Osteocyte (in vitro differentiated cells): ENCODE measurements around the gene FBXO42. TPM values are rescaled to one million over a fixed set of nuclear protein-coding genes. Genes with fewer than 3 reads are reported as not detected.
A peak's percentile ranks its signal among the peaks of the same experiment; 100 is the strongest.

Experiments used
- DNase-seq: peaks from one replicate; pipeline ENCODE4 v3.0.0; 2021; ENCODE audit warnings: mixed read lengths; ENCODE audit not compliant: unreplicated experiment; ENCODE audit errors: extremely low spot score
- H3K27ac Mint-ChIP-seq: one replicate; pipeline ENCODE4 v1.8.0; 2021; ENCODE audit warnings: mild to moderate bottlenecking, mixed read lengths; ENCODE audit not compliant: unreplicated experiment
- H3K27me3 Mint-ChIP-seq: one replicate; pipeline ENCODE4 v1.8.0; 2021; ENCODE audit warnings: mixed read lengths; ENCODE audit not compliant: unreplicated experiment
- H3K36me3 Mint-ChIP-seq: one replicate; pipeline ENCODE4 v1.8.0; 2021; ENCODE audit warnings: mixed read lengths; ENCODE audit not compliant: unreplicated experiment
- H3K4me1 Mint-ChIP-seq: one replicate; pipeline ENCODE4 v1.8.0; 2021; ENCODE audit warnings: mixed read lengths; ENCODE audit not compliant: unreplicated experiment
- H3K4me3 Mint-ChIP-seq: one replicate; pipeline ENCODE4 v1.8.0; 2021; ENCODE audit warnings: mild to moderate bottlenecking, moderate library complexity, mixed read lengths; ENCODE audit not compliant: unreplicated experiment
- H3K9me3 Mint-ChIP-seq: one replicate; pipeline ENCODE4 v1.8.0; 2021; ENCODE audit warnings: mixed read lengths; ENCODE audit not compliant: unreplicated experiment
- total RNA-seq: library from RNA; stranded (reverse); gene quantifications from 2 replicates; pipeline ENCODE4 v1.2.1, GENCODE V29; 2021
- TF ChIP-seq, protein P1 (sequence below): fragments of 200-600 bp; sonication (generic); IDR thresholded peaks from 2 replicates; pipeline ENCODE4 v1.5.0; 2021; ENCODE audit warnings: antibody characterized with exemption, mild to moderate bottlenecking, moderate library complexity

The FBXO42 gene
- total RNA-seq, 1 donor from 2014 or later: 22.2 TPM

DNA sequence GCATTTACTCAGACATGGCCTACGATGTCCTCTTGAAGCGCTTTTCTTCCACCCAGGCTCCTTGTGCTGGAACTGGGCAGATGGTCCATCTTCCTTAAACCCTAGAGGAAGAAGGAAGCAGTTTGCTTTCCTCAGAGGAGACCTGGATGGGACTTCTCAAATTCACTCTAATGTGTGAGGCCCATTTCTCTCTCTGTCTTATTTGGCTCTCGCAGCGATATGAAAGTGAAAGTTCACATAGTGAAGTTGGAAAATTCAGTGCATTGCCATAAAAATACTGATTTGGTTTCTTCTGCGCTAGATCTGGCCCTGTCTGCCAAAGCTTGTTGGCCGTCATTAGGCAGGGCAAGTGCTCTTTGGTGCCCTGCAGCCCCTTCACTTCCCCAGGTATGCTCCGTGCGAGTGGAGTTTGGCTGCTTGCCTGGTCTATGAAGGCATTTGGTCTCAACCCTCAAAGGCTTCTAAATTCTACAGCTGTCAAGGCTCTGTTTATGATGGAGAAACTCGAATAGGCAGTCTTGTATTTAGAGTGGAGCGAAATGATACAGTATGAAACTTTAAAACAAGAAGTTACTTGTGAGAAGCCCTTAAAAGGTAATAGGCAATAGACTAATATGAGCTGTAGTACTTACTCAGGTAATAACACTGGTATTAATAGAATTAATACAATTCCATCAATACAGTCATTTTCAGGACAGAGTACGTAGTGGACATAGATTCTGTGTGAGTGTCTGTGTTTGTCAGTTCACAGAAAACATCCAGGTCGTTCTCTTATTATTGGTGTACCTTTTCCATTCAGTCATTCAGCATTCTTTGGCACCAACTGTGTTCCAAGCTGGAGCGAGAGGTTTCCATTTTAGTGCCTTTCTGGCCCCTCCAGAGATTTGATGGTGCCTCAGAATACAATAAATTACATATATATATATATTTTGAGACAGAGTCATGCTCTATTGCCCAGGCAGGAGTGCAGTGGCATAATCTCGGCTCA lies 35.2 kb upstream of the FBXO42 start:
- Mint-ChIP-seq H3K36me3 (peaks cover 4% of the 10 kb centered on the region), H3K4me1 (peaks cover 56% of the 10 kb centered on the region), H3K27me3 (no peaks in the 10 kb centered on the region), H3K9me3 (no peaks in the 10 kb centered on the region), H3K4me3 (no peak overlapping the region), H3K27ac (peak overlapping the region; percentile 37)
- TF ChIP-seq, protein P1, sequence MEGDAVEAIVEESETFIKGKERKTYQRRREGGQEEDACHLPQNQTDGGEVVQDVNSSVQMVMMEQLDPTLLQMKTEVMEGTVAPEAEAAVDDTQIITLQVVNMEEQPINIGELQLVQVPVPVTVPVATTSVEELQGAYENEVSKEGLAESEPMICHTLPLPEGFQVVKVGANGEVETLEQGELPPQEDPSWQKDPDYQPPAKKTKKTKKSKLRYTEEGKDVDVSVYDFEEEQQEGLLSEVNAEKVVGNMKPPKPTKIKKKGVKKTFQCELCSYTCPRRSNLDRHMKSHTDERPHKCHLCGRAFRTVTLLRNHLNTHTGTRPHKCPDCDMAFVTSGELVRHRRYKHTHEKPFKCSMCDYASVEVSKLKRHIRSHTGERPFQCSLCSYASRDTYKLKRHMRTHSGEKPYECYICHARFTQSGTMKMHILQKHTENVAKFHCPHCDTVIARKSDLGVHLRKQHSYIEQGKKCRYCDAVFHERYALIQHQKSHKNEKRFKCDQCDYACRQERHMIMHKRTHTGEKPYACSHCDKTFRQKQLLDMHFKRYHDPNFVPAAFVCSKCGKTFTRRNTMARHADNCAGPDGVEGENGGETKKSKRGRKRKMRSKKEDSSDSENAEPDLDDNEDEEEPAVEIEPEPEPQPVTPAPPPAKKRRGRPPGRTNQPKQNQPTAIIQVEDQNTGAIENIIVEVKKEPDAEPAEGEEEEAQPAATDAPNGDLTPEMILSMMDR: no peak
- DNase-seq: no peak

DNA sequence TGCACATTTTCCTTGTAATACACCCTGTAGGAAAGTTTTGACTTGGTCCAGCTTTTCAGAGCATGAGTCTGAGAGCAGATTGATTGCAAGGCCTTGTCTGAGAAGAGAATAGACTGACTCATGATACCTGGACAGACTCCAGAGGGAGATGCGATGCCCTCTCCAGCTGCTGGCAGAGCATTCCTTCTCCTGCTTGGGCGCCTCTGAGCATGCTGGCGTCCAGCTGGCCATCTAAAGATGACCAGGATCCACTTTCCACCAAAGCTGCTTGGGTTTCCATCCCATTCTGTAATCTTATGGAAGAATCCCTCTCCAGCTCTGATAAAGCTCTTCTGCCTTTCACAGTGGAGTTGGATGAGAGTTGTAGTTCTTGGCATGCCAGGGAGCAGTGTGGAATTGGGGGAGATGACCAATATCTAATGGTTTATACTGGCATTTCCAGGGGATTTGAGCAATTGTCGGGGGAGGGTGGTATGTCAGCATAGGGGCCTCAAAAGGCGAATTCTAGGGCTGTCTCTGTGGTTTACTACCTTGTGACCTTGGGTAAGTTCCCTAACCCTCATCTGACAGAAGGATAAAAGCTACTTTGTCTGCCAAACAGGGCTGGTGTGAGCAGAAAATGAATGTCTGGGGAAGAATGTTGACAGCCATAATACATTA lies 34.3 kb upstream of the FBXO42 start:
- Mint-ChIP-seq H3K4me1 (peaks cover 49% of the 10 kb centered on the region), H3K36me3 (peaks cover 4% of the 10 kb centered on the region), H3K4me3 (no peak overlapping the region), H3K27ac (peak overlapping the region; percentile 80), H3K9me3 (no peaks in the 10 kb centered on the region), H3K27me3 (no peaks in the 10 kb centered on the region)
- no peak for DNase-seq
- TF ChIP-seq, protein P1: no peak

DNA sequence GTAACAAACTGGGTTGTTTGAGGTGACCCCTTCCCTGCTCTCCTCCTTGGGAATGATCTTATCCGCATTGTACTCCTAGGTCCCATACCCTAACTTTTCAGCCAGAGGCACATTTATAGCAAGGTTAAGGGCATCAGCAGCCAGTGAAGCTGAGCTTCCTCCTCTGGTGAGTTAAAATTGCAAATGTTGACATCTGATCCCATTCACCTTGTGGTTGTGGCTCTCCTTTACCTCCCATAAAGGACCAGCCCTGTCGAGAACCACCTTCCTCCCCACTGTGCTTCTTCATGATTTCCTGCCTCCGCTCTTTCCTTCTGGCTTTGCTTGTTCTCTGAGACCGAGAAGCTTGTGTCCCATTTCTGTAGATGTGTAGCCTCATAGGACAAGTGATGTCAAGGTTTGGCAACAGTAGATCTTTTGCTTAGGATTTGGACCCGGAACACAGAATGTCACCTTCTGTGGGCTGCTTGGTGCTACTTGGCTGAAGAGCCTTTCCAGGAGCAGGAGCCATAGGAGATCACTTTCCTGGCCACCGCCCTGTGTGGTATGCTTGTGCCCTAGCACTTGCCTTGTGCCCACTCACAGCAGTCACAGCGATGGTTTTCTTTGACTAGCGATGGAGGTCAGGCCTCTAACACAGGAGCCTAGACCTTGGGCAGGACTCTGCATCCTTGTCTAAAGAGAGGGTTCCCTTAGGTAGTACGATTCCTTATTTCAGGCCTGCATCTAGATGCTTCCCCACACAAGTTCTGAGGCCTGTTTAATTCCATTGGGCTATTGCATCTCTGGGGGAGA lies 33.6 kb upstream of the FBXO42 start:
- H3K9me3 Mint-ChIP-seq: no peaks in the 10 kb centered on the region
- H3K4me1 Mint-ChIP-seq: peaks cover 42% of the 10 kb centered on the region
- peaks cover 4% of the 10 kb centered on the region for H3K36me3 Mint-ChIP-seq
- TF ChIP-seq, protein P1: no peak
- H3K27me3 Mint-ChIP-seq: no peaks in the 10 kb centered on the region
- H3K27ac Mint-ChIP-seq: peak overlapping the region; percentile 80
- no peak overlapping the region for H3K4me3 Mint-ChIP-seq
- no peak for DNase-seq

DNA sequence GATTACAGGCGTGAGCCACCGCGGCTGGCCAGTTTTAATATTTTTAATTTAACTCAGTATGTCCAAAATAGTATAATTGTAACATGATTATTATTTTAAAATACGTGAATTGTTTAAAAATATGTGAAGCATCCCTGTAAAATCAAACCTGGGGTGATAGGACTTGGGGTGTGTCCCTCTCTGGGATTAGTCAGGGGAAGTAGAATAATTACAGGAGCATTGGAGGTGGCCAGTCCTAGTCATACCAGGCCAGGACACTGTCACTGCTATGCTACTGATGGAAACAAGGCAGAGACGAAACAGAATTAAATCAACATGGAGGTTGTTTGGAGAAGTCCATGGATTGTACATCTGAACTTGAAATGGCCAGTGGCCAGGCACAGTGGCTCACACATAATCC lies 31.6 kb upstream of the FBXO42 start:
- Mint-ChIP-seq H3K4me1 (peaks cover 45% of the 10 kb centered on the region), H3K27me3 (no peaks in the 10 kb centered on the region), H3K36me3 (peaks cover 4% of the 10 kb centered on the region), H3K9me3 (no peaks in the 10 kb centered on the region), H3K4me3 (no peak overlapping the region), H3K27ac (peak overlapping the region; percentile 80)
- TF ChIP-seq, protein P1: no peak
- no peak for DNase-seq
